HG03060 (cell line): ENCODE results near the gene INTU.
A peak's percentile ranks its signal among the peaks of the same experiment; 100 is the strongest.
"Not testable (repeated sequence)": the region's sequence is repeated elsewhere in the genome, so short reads cannot be mapped to it uniquely, and the experiment has no call there.

ENCODE experiments used
- ATAC-seq: cut with Tn5 transposase; IDR thresholded peaks from one replicate; pipeline ENCODE4 v1.9.1; 2021; ENCODE audit warnings: low read depth, moderate number of reproducible peaks; ENCODE audit not compliant: unreplicated experiment

The INTU gene

DNA sequence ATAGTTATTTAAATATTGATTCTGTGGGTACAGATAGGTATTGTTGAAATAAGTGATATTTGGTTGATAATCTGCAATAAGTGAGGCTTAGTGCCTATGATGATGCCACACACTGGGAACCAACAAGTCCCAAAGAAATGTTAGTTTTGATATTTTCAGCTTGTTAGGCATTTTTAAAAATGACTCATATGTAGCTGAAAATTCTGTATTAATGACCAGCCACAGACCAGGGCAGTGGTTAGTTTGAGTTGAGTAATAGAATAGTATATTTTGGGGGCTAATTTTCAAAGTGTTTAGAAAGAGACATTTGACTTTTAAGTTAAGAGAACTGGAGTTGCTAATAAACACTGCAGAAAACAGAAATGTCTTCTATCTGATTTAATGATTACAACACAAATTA is 9.4 kb downstream of the INTU start:
- ATAC-seq: no peak

DNA sequence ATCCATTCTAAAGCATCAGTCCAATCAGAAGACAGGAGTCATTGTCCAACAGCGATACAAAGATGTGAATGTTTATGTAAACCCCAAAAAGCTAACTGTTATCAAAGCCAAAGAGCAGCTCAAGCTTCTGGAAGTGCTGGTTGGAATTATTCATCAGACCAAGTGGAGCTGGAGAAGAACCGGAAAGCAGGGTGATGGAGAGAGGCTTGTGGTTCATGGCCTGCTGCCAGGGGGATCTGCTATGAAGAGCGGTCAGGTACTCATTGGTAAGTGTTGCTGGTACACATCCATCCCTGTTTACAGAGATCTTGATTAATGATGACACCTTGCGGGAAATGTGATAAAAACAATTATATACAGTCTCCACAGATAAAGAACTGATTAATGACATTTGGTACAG is 11.0 kb downstream of the INTU start:
- ATAC-seq: no peak

DNA sequence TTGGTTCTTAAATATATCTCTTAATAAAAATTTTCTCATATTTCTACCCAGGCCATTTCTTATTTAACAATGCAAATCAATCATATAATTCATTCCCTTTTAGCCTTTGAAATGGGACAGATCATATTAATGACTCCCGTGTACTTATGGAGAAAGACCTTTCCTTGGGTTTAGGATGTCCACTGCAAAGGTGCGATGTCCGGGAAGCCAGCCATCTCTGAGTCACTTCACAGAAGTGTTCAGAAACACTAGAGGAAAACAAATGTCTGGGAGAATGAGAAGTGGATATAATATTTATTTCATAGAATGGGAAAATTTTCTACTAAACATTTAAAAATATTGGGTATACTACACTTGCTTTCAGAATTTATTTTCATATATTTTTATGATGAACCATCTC is 15.3 kb downstream of the INTU start:
- no peak for ATAC-seq

DNA sequence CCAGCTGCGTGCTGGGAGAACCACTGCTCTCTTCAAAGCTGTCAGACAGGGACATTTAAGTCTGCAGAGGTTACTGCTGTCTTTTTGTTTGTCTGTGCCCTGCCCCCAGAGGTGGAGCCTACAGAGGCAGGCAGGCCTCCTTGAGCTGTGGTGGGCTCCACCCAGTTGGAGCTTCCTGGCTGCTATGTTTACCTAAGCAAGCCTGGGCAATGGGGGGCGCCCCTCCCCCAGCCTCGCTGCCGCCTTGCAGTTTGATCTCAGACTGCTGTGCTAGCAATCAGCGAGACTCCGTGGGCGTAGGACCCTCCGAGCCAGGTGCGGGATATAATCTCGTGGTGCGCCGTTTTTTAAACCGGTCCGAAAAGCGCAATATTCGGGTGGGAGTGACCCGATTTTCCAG is 22.8 kb downstream of the INTU start:
- ATAC-seq: not testable (repeated sequence)

DNA sequence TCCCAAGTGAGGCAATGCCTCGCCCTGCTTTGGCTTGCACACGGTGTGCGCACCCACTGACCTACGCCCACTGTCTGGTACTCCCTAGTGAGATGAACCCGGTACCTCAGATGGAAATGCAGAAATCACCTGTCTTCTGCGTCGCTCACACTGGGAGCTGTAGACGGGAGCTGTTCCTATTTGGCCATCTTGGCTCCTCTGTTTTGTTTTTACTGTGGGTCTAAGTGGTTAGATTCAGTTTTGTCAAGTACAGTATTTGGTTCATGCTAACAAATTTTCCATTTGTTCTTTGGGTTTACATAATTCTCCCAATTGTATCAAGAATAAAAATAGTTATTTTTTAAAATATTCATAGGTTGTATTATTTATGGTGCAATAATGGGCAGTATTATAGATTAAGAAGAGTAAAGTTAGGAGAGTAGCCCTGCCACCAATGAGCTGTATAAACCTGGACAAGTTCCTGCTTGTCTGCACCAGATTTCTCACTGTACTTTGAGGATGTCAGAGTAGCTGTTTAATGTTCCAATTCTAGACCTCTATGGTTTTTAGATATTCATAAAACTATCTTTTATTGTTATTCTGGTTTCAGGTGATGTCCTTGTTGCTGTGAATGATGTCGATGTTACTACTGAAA is 23.4 kb downstream of the INTU start:
- ATAC-seq: no peak

DNA sequence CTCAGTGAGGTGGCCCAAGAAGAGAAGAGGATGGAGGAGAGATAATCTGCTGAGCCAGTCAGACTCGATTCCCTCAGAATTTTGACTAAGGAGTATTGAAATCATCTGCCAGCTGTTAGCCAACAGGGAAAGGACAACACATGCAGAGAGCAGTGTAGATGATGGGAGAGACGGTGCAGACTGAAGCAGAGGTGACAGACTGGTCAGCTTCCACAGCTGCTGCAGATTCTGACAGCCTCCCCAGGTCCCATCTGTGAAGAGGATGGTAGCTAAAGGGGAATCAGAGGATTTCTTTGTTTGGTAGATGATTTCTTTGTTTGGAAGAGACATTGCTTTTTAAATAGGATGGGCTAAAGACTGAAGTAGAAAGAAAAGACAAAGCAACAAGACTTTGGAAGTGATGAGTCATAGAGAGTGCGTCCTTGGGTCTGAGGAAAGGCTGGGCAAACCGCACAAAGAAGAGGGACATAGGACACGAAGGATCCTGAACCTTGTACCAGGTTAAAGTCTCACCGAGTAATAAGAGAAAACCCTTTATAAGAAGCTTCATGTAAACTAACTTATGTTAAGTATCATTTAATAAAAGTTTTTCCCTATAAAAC is 27.6 kb downstream of the INTU start:
- no peak for ATAC-seq

DNA sequence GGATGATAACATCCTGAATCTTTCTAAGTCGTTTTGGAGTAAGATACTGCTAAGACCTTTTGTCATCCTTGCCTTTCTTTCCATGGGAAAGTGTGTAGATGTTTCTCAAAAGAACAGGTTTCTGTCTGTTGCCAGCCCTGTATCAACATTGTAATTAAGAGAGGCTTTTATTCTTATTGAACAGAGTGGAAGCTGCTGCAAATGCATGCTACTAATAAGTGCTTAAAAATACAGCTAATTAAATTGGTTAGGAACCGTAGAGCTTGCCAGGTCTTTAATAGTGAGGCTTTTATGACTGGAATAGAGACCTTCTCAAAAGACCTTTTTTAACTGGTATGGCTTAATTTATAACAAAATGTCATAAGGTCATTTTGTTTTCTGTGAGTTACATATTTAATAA is 34.4 kb downstream of the INTU start:
- no peak for ATAC-seq

DNA sequence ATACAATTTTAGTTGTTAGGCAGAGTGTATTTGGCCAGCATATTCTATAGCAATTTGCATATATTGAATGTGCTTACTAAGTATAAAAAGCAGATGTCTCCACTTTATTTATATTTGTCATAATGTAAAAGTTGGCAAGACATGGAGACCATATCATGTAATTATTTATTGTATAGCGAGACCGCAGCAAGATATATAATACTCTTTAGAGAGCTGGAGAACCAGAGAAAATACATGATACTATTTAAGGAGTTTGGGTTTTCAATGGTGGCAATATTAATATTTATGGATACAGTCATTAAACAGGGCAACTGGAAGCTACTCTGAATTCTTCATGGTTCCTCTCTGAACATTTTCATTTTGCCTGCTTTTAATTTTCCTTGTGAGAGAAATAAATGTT is 35.0 kb downstream of the INTU start:
- ATAC-seq: no peak

DNA sequence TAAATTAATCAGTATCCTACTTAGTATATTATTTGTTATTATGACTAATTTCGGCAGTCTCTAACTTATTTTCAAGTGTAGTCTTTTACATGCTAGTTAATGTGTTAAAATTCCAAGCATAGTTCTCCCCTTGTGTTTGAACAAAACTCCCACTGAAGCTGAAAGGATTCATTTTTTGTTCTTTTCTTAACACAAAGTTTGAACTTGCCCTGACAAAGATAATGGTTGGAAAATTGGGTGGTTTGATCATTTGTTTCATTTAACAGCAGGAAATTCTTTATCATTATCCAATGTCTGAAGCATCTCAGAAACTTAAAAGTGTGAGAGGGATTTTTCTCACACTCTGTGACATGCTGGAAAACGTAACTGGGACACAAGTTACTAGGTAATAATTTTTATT is 36.0 kb downstream of the INTU start:
- ATAC-seq: no peak

DNA sequence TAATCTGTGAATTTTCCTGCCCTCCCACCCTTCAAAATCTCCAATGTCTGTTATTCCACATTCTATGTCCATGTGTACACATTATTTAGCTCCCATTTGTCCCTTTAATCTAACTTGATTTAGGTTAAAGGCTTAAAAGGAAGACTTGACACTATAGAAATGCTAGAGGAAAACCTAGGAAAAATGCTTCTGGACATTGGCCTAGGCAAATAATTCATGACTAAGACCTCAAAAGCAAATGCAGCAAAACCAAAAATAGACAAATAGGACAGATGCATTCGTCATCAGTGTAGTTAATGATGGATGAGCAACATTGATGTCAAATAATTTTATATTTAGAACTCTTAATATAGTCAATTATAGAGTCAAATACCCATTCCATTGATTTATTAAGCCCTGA is 36.9 kb downstream of the INTU start:
- ATAC-seq: no peak

DNA sequence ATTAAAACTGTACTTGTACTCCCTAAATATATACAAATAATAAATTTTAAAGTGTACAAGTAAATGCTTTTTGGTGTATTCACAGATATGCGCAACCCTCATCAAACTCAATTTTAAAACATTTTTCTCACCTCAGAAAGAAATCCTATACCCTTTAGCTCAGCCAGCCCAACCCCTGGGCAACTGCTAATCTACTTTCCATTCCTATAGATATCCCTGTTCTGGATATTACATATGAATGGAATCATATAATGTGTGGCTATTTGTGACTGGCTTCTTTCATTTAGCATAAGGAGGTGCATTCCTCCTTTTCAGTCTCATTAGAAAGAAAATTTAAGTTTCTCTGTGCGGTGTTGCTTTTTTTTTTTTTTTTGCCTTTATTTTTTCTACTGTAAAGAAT is 39.4 kb downstream of the INTU start:
- ATAC-seq: no peak

DNA sequence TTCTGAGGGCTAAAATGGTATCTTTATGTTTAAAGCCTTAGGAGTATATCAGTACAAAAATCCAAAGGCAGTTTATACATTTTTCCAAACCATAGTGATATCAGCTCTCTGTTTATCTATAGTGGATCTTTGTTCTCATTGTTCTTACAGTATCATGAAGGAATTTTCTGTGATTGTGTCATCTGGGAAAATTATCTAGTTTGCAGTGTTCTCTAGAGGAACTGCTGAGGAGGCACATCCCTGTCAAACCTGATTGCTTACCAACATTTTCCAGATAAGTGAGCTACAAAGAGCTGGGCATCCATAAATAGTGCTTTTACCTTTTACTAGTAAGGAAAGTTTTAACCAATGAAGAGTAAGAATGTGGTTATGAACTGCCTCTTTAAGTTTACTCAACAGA is 52.5 kb downstream of the INTU start:
- ATAC-seq: no peak

DNA sequence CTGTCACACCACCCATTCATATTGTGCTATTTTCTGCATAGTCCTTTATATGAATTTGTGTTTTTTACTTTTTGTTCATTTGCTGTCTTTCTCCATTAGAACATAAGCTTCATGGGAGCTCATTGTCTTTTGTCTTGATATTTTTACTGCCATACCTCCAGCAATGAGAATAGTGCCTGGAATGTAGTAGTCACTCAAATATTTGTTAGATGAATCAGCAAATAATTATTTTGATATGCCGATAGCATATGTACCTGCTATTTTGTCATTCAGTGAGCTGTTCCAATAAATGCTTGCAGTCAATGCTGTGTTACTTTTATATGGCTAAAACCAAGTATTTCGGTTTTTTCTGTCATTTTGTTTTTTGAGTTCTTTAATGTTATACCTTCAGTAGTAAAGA is 53.9 kb downstream of the INTU start:
- no peak for ATAC-seq

DNA sequence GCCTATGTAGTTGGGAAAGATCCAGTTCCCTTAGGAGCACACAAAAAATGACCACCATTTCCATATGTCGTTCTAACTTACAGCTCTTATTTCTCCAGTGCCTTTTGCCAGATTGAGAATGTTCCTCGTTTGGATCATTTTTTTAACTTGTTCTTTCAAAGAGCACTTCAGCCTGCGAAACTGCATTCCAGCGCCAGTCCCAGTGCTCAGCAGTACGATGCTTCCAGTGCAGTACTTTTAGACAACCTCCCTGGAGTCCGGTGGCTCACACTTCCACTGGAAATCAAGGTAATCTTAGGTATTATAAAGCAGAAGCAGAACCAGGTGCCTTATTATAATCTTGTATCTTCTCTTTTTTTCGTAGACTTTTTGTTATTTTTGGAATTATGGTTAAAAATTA is 54.8 kb downstream of the INTU start:
- no peak for ATAC-seq

DNA sequence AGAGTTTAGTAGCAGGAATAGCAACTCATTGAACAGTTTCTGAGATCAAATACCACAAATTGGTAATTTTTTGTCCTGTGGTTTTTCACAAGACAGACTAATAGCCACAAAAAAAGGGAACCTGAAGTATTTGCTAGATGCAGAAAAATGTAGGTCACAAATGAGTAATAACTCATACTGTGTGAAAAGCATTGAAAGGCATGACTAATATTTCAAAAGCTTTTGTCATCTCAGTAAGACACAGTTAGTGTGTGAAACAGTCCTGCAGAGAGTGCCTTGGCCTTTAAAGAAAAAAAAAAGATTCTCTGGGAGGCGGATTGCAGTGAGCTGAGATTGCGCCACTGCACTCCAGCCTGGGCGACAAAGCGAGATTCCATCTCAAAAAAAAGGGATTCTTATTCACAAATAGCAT is 66.0 kb downstream of the INTU start:
- peak; percentile 100 for ATAC-seq

DNA sequence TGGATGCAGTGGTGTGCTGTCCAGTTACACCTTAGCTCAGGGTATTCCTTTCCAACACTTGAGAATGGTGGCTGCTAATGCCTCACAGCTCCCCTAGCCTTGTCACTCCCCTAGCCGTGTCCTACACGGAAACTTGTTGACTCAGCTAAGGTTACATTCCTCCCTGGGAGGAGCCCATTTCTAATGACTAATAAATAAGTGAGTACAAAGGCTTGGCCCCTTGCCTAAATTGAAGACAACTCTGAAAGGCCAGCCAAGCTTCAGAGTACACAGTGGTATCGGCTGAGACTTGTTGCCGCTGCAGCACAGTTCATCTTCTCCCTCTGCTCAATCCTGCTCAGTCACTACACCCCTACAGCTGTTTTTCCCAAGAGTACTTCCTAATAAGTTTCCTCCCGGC is 76.2 kb downstream of the INTU start:
- ATAC-seq: no peak

DNA sequence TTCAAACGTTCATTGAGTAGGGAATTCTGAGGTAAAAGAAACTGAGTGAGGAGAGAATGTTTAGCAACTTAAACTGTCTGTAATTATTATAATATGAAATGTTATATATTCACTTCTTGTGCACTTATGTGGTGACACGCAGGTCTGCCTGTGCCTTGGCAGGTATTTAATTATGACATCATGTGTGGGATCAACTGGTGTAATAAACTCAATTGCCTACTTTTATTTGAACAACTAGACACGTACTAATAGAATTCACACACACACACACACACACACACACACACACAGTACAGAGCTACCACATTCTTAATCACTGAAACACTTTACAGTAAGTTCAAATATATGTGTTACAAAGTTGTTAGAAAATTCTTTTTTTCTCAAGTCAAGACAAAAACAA is 76.7 kb downstream of the INTU start:
- ATAC-seq: no peak

DNA sequence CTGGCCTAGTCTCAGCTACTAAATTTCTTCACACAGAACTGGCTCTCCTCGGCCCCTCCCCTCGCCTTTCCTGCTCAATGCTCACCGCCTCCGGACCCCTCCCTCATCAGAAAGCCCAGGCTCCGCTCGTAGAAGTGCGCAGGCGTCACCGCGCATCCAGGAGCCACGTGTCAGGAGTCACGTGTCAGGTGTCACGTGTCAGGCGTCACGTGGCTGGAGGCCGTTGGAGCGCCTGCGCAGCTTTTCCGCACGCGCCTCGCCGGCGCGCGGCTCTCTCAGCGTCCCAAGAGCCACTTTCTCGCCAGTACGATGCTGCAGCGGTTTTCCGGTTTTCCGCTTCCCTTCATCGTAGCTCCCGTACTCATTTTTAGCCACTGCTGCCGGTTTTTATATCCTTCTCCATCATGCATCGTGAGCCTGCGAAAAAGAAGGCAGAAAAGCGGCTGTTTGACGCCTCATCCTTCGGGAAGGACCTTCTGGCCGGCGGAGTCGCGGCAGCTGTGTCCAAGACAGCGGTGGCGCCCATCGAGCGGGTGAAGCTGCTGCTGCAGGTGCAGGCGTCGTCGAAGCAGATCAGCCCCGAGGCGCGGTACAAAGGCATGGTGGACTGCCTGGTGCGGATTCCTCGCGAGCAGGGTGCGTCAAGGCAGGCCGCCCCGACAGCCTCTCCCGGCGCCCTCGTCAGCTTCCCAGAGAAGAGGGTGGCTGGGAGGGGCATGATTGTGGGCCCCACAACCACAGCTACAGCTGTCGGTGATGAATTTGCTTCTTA is 97.6 kb downstream of the INTU start, which contains the start of gene SLC25A31:
SLC25A31 (plus strand) TSS at position 259 of the 772 bp plus-strand sequence; CDS start at position 405, 146 bp downstream.
- ATAC-seq: no peak

DNA sequence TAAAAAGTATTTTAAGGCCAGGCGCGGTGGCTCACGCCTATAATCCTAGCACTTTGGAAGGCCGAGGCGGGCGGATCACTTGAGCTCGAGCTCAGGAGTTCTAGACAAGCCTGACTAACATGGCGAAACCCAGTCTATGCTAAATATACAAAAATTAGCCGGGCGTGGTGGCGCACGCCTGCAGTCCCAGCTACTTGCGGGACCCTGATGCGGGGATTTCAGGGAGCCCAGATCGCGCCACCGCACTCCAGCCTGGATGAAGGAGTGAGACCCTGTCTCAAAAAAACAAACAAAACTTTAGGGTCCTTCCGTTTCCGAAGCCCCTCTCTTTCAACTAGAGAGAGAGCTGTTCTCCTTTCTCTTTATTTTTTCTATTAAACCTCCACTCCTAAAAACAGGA is 98.6 kb downstream of the INTU start:
- ATAC-seq: no peak

DNA sequence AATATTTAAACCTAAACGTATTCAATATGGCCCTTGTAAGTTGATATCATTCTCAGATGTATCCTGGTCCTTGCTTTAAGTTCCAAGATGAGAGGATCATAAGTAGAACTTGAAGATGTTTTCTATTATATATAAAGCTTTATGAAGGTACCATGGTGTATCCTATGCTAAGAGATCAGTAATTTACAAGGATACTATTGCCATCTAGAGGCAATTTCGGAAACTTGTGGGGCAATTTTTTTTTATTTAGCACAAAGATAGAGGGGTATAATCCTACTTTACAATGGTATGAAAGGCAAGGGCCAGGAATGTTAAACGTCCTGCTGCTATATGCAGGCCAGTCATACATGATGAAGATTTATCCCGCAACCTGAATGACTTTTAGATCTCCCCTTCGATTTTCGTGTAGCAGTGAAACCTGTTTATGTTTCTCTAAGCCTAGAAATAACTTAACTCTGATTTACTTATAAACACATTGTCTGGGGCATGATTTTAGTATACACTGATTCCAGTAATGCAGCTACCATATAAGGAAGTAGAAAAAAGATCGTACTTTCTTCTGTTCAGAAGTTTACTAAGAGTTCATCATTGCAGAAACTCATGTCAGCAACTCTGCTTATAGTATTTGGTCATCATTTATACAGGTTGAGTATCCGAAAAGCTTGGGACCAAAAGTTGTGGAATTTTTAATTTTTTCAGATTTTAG is 100.0 kb downstream of the INTU start:
- peak; percentile 64 for ATAC-seq

DNA sequence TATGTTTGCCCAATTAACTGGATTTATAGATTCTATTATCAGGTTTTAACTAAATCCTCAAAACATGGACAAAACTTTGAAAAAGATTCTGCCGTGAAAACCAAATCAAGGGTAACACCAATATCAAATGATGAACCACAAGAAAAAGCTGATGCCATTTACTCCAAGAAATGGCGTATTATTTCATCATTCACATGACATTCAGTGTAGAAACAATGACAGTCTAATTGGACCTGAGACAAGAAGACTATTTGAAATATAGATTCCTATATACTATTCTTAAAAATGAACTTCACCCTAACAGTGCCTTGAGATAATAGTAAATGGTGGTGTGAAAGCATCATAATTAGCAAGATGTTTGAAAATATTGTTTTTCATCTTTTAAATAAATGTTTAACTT is 102.2 kb downstream of the INTU start:
- ATAC-seq: no peak
